ENCODE results near the gene CES2. TPM values are rescaled to one million over a fixed set of nuclear protein-coding genes. Genes with fewer than 3 reads are reported as not detected.

CES2 gene
- total RNA-seq, 3 donors from 2014 or later = 180 to 566 (median 456) TPM

DNA sequence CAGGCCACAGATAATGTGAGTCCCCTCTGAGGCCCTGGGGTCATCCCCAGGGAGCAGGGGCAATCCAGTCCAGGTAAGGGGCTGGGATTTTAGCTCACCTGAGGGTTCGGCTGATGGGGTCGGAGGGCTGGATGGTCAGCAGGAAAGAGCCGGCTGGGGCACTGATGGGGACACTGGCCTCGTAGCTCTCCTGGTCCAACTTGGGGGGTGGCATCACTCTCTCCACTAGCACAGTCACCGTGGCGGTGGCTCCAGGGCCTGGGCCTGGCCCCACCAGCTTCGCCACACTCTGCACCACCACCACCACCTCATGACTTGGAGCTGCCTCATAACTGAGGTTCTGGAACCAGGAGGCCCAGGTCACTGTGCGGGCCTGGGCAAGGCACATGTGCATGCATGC lies 23.5 kb upstream of the CES2 start:
- no peaks in the 10 kb centered on the region for H3K36me3 ChIP-seq (ENCODE audit: low read depth)
- ATAC-seq (no peak), DNase-seq (peak in 1 of 3 donors; percentile 11)
- no peak for TF ChIP-seq CTCF (IDR thresholded peaks at IDR 0.05)
- no peaks in the 10 kb centered on the region for H3K4me1 ChIP-seq (ENCODE audit: low read depth)
- no peaks in the 10 kb centered on the region for H3K9me3 ChIP-seq
- H3K4me3 ChIP-seq = no peak overlapping the region
- intact Hi-C loops (cut with DNase I, micrococcal nuclease) = no loop called here

- Histone ChIP-seq H3K4me3 (no peak overlapping the region), H3K4me1 (ENCODE audit: low read depth) (no peaks in the 10 kb centered on the region), H3K9me3 (no peaks in the 10 kb centered on the region), H3K36me3 (ENCODE audit: low read depth) (no peaks in the 10 kb centered on the region)
- no peak for DNase-seq
- ATAC-seq = no peak
- intact Hi-C loops (cut with DNase I, micrococcal nuclease) = no loop called here
- no peak for TF ChIP-seq CTCF (IDR thresholded peaks at IDR 0.05)
These were observed 22.2 kb upstream of the CES2 start for GRCh38 chr16:66913081-66913480.

DNA sequence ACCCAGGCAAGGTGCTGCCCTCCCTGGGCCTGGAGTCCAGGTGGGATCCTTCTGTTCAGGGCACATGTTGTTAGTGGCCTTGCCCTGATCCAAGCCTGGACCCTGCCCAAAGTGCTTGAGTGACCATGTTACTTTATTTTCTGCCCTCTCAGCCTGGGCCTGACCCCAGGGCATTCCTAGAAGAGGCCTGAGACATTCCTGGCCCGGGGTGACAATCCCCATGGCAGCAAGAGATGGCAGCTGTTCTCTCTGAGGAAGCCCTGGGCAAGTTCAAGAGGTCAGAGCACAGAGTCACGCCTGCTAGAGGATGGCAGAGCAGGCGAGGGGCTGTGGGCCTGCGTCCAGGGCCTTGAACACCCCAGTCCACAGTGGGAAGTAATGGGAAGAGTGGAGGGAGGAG lies 21.6 kb upstream of the CES2 start:
- no peak for TF ChIP-seq CTCF (IDR thresholded peaks at IDR 0.05)
- no peak overlapping the region for H3K4me3 ChIP-seq
- intact Hi-C loops (cut with DNase I, micrococcal nuclease) = no loop called here
- DNase-seq (no peak), ATAC-seq (no peak)
- no peaks in the 10 kb centered on the region for H3K9me3 ChIP-seq
- no peaks in the 10 kb centered on the region for H3K4me1 ChIP-seq (ENCODE audit: low read depth)
- H3K36me3 ChIP-seq (ENCODE audit: low read depth) = no peaks in the 10 kb centered on the region

GRCh38 chr16:66914541-66914940 lies 20.8 kb upstream of the CES2 start:
- intact Hi-C loops (cut with DNase I, micrococcal nuclease) = no loop called here

GRCh38 chr16:66915041-66915440 lies 20.3 kb upstream of the CES2 start:
- no peak for ATAC-seq

More at GRCh38 chr16:66914541-66914940, 20.8 kb upstream of the CES2 start:
- Histone ChIP-seq H3K9me3 (no peaks in the 10 kb centered on the region), H3K36me3 (ENCODE audit: low read depth) (no peaks in the 10 kb centered on the region), H3K4me3 (no peak overlapping the region), H3K4me1 (ENCODE audit: low read depth) (no peaks in the 10 kb centered on the region)
- TF ChIP-seq CTCF (IDR thresholded peaks at IDR 0.05) = no peak
- DNase-seq (peak in 1 of 3 donors; percentile 7), ATAC-seq (no peak)

More at GRCh38 chr16:66915041-66915440, 20.3 kb upstream of the CES2 start:
- Histone ChIP-seq H3K4me3 (no peak overlapping the region), H3K36me3 (ENCODE audit: low read depth) (no peaks in the 10 kb centered on the region), H3K9me3 (no peaks in the 10 kb centered on the region), H3K4me1 (ENCODE audit: low read depth) (no peaks in the 10 kb centered on the region)
- no peak for TF ChIP-seq CTCF (IDR thresholded peaks at IDR 0.05)
- peak in 1 of 3 donors; percentile 29 for DNase-seq
- intact Hi-C loops (cut with DNase I, micrococcal nuclease) = no loop called here

Data from mucosa of descending colon (tissue), 3 donors.